ENCODE results near the gene NLRC5. TPM values are rescaled to one million over a fixed set of nuclear protein-coding genes. Genes with fewer than 3 reads are reported as not detected.

Gene NLRC5
- total RNA-seq, 1 experiment from 2014 or later: 2.4 TPM

GRCh38 chr16:56997264-56997663, 7.9 kb downstream of the NLRC5 start:
- no peak overlapping the region for H3K18ac ChIP-seq (ENCODE audit: insufficient read length, low read depth, low read length)
- no peak overlapping the region for H3K14ac ChIP-seq (ENCODE audit: insufficient read depth, low read length)
- H4K91ac ChIP-seq (ENCODE audit: insufficient read length, low read depth, low read length): no peak overlapping the region
- no peak overlapping the region for H2AFZ ChIP-seq (ENCODE audit: low read length)
- Mint-ChIP-seq H3K36me3 (ENCODE audit: insufficient read depth in 1 of 3, low read depth in 3 of 3) (no peaks in the 10 kb centered on the region), H3K27me3 (ENCODE audit: low read depth) (peaks cover 18% of the 10 kb centered on the region), H3K27ac (no peak overlapping the region), H3K4me1 (peaks cover 6 to 8% of the 10 kb centered on the region in 2 experiments; a peak in 3 of 4 replicates), H3K4me3 (no peak overlapping the region), H3K9me3 (peaks cover 0 to 5% of the 10 kb centered on the region in 2 experiments; a peak in 1 of 5 replicates)
- H3K79me2 ChIP-seq (ENCODE audit: insufficient read depth, low read length): no peaks in the 10 kb centered on the region
- no peak overlapping the region for H2BK20ac ChIP-seq (ENCODE audit: low read depth, low read length, poor library complexity, severe bottlenecking)
- no peak overlapping the region for H4K5ac ChIP-seq (ENCODE audit: insufficient read length, low read depth, low read length)
- no peak overlapping the region for H3K4ac ChIP-seq (ENCODE audit: low read depth, low read length)
- H2BK12ac ChIP-seq (ENCODE audit: insufficient read length, low read depth, low read length): no peak overlapping the region
- TF ChIP-seq CTCF (conservative IDR thresholded peaks at IDR 0.05): no peak
- H4K20me1 ChIP-seq (ENCODE audit: control insufficient read depth, insufficient read depth, insufficient read length): no peaks in the 10 kb centered on the region
- H3K9ac ChIP-seq (ENCODE audit: extremely low read depth, insufficient read length, low read length): no peak overlapping the region
- no peak overlapping the region for H3K56ac ChIP-seq (ENCODE audit: insufficient read length, low read depth, low read length)
- H3K79me1 ChIP-seq (ENCODE audit: insufficient read depth, low read depth, low read length, poor library complexity, severe bottlenecking): no peaks in the 10 kb centered on the region
- no peak overlapping the region for H2BK5ac ChIP-seq (ENCODE audit: insufficient read length, low read length)
- no peak overlapping the region for H2BK15ac ChIP-seq (ENCODE audit: low read depth, low read length)
- WGBS (ENCODE audit: extremely low coverage, insufficient read length, low lambda C conversion rate): no CpG with 5 or more reads among the region's 5 CpGs
- no peak overlapping the region for H4K8ac ChIP-seq (replicated peaks; ENCODE audit: insufficient read length, low read depth, low read length)
- H3K23me2 ChIP-seq (ENCODE audit: insufficient read length, low read depth, low read length, poor library complexity, severe bottlenecking): no peaks in the 10 kb centered on the region
- H3K23ac ChIP-seq (ENCODE audit: insufficient read length, low read depth, low read length): no peak overlapping the region
- no peaks in the 10 kb centered on the region for H3K27me3 ChIP-seq (ENCODE audit: insufficient read depth, low read length)
- no peak for DNase-seq
- H3K4me2 ChIP-seq (ENCODE audit: insufficient read depth, insufficient read length, low read length): no peak overlapping the region
- H3K27ac ChIP-seq (ENCODE audit: insufficient read length, low read depth, low read length): no peak overlapping the region
- no peak overlapping the region for H3T11ph ChIP-seq (ENCODE audit: low read length)
- H3K9me3 ChIP-seq (ENCODE audit: control insufficient read depth, low read depth, low read length): no peaks in the 10 kb centered on the region
- no peaks in the 10 kb centered on the region for H3K4me1 ChIP-seq (ENCODE audit: insufficient read depth, low read length)
- H2BK120ac ChIP-seq (ENCODE audit: low read depth, low read length, poor library complexity, severe bottlenecking): no peak overlapping the region
- H2AK5ac ChIP-seq (ENCODE audit: insufficient read length, low read length): no peak overlapping the region

Data from H9 (cell line).